Measurements from ENCODE around the gene TUBA3D. TPM values are rescaled to one million over a fixed set of nuclear protein-coding genes. Genes with fewer than 3 reads are reported as not detected.
"Not testable (repeated sequence)": the region's sequence is repeated elsewhere in the genome, so short reads cannot be mapped to it uniquely, and the experiment has no call there.

The TUBA3D gene
- total RNA-seq, 1 donor from 2014 or later: not detected

- not testable (repeated sequence) for H3K27me3 ChIP-seq; H2AFZ ChIP-seq (replicated peaks); H3K9me3 ChIP-seq (ENCODE audit: low read depth); H3K4me2 ChIP-seq; H3F3A ChIP-seq (ENCODE audit: low read depth); DNase-seq (ENCODE audit: low spot score); H3K36me3 Mint-ChIP-seq; H3K36me3 ChIP-seq; H3K4me1 ChIP-seq; H3K27me3 Mint-ChIP-seq (ENCODE audit: insufficient read depth, low read depth); H3K9ac ChIP-seq; H3K4me1 Mint-ChIP-seq; H3K79me2 ChIP-seq (ENCODE audit: low read depth); H3K4me3 Mint-ChIP-seq; H3K27ac Mint-ChIP-seq; H3K9me3 Mint-ChIP-seq; H3K4me3 ChIP-seq; H4K20me1 ChIP-seq (ENCODE audit: low read depth); H3K27ac ChIP-seq
Observed at GRCh38 chr2:131504082-131504750, 28.3 kb downstream of the TUBA3D start.

- no peak overlapping the region for H3K4me3 Mint-ChIP-seq
- no peak overlapping the region for H3K27ac ChIP-seq
- no peak for TF ChIP-seq EZH2 (IDR thresholded peaks at IDR 0.05)
- no peak for TF ChIP-seq EZH2phosphoT487 (IDR thresholded peaks at IDR 0.05)
- TF ChIP-seq CTCF (IDR thresholded peaks at IDR 0.05): no peak
Observed at GRCh38 chr2:131509615-131510014, 33.7 kb downstream of the TUBA3D start.

GRCh38 chr2:131511291-131511968 lies 35.5 kb downstream of the TUBA3D start:
- H3K27me3 Mint-ChIP-seq (ENCODE audit: insufficient read depth, low read depth); H3K36me3 ChIP-seq; H3K4me2 ChIP-seq; H3K4me3 Mint-ChIP-seq; H3K9ac ChIP-seq; H2AFZ ChIP-seq (replicated peaks); H3K4me1 Mint-ChIP-seq; H3F3A ChIP-seq (ENCODE audit: low read depth); H3K9me3 Mint-ChIP-seq; H3K36me3 Mint-ChIP-seq; DNase-seq (ENCODE audit: low spot score); H3K79me2 ChIP-seq (ENCODE audit: low read depth); H3K9me3 ChIP-seq (ENCODE audit: low read depth); H3K4me3 ChIP-seq; H3K27ac ChIP-seq; H3K27me3 ChIP-seq; H3K27ac Mint-ChIP-seq; H3K4me1 ChIP-seq; H4K20me1 ChIP-seq (ENCODE audit: low read depth): not testable (repeated sequence)
- peak; percentile 14 for TF ChIP-seq CTCF (IDR thresholded peaks at IDR 0.05)

More at GRCh38 chr2:131509615-131510014, 33.7 kb downstream of the TUBA3D start:
- Histone ChIP-seq H3K4me2 (no peak overlapping the region), H4K20me1 (ENCODE audit: low read depth) (no peaks in the 10 kb centered on the region), H3K36me3 (no peaks in the 10 kb centered on the region), H3K27me3 (no peaks in the 10 kb centered on the region), H2AFZ (replicated peaks) (no peak overlapping the region), H3F3A (ENCODE audit: low read depth) (no peaks in the 10 kb centered on the region), H3K9me3 (ENCODE audit: low read depth) (no peaks in the 10 kb centered on the region), H3K4me3 (no peak overlapping the region), H3K79me2 (ENCODE audit: low read depth) (no peaks in the 10 kb centered on the region), H3K4me1 (no peaks in the 10 kb centered on the region), H3K9ac (no peak overlapping the region)
- peaks cover 5% of the 10 kb centered on the region for H3K36me3 Mint-ChIP-seq
- H3K4me1 Mint-ChIP-seq: peaks cover 5% of the 10 kb centered on the region
- DNase-seq (ENCODE audit: low spot score): no peak
- H3K27me3 Mint-ChIP-seq (ENCODE audit: insufficient read depth, low read depth): peaks cover 2% of the 10 kb centered on the region
- no peak overlapping the region for H3K27ac Mint-ChIP-seq
- no peaks in the 10 kb centered on the region for H3K9me3 Mint-ChIP-seq

- not testable (repeated sequence) for H3K79me2 ChIP-seq (ENCODE audit: low read depth); H3K36me3 Mint-ChIP-seq; H3F3A ChIP-seq (ENCODE audit: low read depth); H3K9ac ChIP-seq; H2AFZ ChIP-seq (replicated peaks); H3K27me3 Mint-ChIP-seq (ENCODE audit: insufficient read depth, low read depth); H3K27ac Mint-ChIP-seq; H3K36me3 ChIP-seq; H3K9me3 Mint-ChIP-seq; H3K9me3 ChIP-seq (ENCODE audit: low read depth); DNase-seq (ENCODE audit: low spot score); H3K4me2 ChIP-seq; H3K27me3 ChIP-seq; H3K4me1 Mint-ChIP-seq; H3K27ac ChIP-seq; H3K4me3 Mint-ChIP-seq; H4K20me1 ChIP-seq (ENCODE audit: low read depth); H3K4me1 ChIP-seq; H3K4me3 ChIP-seq
Observed at GRCh38 chr2:131511969-131512870, 36.3 kb downstream of the TUBA3D start.

- H3K79me2 ChIP-seq (ENCODE audit: low read depth); H3F3A ChIP-seq (ENCODE audit: low read depth); H3K27me3 ChIP-seq; H3K4me2 ChIP-seq; H3K4me3 Mint-ChIP-seq; H3K9me3 Mint-ChIP-seq; H3K9me3 ChIP-seq (ENCODE audit: low read depth); H2AFZ ChIP-seq (replicated peaks); DNase-seq (ENCODE audit: low spot score); H3K4me3 ChIP-seq; H3K9ac ChIP-seq; H3K4me1 Mint-ChIP-seq; H4K20me1 ChIP-seq (ENCODE audit: low read depth); H3K27ac Mint-ChIP-seq; H3K27me3 Mint-ChIP-seq (ENCODE audit: insufficient read depth, low read depth); H3K27ac ChIP-seq; H3K36me3 Mint-ChIP-seq; H3K36me3 ChIP-seq; H3K4me1 ChIP-seq: not testable (repeated sequence)
Observed at GRCh38 chr2:131514408-131515166, 38.7 kb downstream of the TUBA3D start.

- H4K20me1 ChIP-seq (ENCODE audit: low read depth); H3K9me3 Mint-ChIP-seq; H3K79me2 ChIP-seq (ENCODE audit: low read depth); H3K36me3 ChIP-seq; H3K27me3 Mint-ChIP-seq (ENCODE audit: insufficient read depth, low read depth); H3K4me3 Mint-ChIP-seq; H2AFZ ChIP-seq (replicated peaks); H3K4me1 ChIP-seq; H3K9ac ChIP-seq; H3F3A ChIP-seq (ENCODE audit: low read depth); H3K9me3 ChIP-seq (ENCODE audit: low read depth); H3K4me2 ChIP-seq; H3K27me3 ChIP-seq; H3K4me3 ChIP-seq; H3K27ac ChIP-seq; DNase-seq (ENCODE audit: low spot score); H3K36me3 Mint-ChIP-seq; H3K4me1 Mint-ChIP-seq; H3K27ac Mint-ChIP-seq: not testable (repeated sequence)
Observed at GRCh38 chr2:131515235-131515634, 39.3 kb downstream of the TUBA3D start.
